Fibroblast of gingiva (primary cell): ENCODE data around the gene MAFG.

Experiments used
- DNase-seq: peaks from one replicate; pipeline ENCODE4 v3.0.0-alpha.2; 2011; ENCODE audit warnings: low read depth

Gene MAFG

GRCh38 chr17:81898029-81898866 is 29.3 kb downstream of the MAFG start:
- peak; percentile 79 for DNase-seq

DNA sequence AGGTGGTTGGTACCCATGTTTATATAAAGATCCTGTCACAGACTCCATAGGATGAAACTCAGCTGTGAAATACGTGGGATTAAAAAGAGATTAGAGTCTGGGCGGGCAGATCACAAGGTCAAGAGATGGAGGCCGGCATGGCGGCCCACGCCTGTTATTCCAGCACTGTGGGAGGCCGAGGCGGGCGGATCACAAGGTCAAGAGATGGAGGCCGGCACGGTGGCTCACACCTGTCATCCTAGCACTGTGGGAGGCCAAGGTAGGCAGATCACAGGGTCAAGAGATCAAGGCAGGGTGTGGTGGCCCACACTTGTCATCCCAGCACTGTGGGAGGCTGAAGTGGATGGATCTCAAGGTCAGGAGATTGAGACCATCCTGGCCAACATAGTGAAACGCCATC is 32.1 kb downstream of the MAFG start:
- DNase-seq = no peak

GRCh38 chr17:81891303-81891552 is 36.3 kb downstream of the MAFG start:
- DNase-seq = no peak

DNA sequence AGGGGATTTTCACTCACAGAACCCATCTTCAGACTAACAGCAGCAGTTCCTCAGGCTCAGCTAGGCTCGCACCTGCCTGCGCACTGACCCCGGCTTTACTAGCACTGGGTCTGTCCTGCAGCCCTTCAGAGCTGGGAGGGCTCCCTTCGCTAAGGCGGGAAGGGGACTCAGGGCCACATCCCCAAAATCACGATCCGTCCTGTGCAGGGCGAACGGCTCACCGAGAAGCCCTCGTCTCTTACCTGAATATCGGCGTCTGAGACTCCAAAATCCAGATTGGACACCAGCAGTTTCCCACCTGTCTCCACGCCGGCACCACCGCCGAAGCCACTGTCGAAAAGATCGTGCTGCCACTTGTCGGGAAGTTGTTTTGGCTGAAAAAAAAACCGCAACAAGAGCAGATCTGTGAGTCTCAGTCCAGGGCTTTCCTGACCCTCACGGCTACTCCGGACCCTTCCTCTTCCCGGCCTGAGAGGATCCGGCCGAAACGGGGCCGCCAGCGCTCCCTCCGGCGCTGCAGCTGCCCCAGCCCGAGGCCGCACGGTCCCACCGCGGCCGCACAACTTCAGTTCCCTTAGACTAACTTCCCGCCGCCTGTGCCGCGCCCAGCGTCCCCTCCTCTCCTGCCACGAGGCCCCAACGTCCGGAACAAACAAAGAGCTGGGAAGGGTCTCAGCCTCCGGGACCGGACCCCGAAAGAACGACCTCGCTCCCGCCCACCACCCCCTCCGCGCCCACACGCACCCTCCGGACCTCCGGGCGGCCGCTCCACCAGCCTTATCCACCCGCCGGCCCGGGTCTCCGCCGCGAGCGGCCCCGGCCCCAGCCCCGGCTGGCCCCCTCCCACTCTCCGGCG is 36.9 kb downstream of the MAFG start:
- DNase-seq = no peak

DNA sequence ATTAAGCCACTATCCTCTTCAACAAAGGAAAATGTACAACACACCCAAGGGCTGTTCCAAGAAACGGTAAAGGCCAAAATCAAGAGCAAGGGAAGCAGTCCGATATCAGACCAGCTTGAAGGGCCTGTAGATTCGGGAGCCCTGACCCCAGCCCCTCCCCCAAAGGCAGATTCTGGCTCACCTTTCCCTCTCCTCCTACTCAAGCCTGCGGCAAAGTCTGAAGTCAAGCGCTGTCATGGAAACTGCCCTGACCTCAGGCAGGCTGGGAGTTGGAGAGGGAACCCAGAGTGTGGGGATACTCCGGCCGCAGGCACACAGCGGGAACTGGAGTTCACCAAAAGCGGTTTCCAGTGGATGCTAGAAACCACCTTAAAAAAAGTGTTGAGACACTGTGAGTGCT is 37.9 kb downstream of the MAFG start:
- no peak for DNase-seq

- DNase-seq = no peak
Observed at GRCh38 chr17:81888988-81889595, 38.4 kb downstream of the MAFG start.

DNA sequence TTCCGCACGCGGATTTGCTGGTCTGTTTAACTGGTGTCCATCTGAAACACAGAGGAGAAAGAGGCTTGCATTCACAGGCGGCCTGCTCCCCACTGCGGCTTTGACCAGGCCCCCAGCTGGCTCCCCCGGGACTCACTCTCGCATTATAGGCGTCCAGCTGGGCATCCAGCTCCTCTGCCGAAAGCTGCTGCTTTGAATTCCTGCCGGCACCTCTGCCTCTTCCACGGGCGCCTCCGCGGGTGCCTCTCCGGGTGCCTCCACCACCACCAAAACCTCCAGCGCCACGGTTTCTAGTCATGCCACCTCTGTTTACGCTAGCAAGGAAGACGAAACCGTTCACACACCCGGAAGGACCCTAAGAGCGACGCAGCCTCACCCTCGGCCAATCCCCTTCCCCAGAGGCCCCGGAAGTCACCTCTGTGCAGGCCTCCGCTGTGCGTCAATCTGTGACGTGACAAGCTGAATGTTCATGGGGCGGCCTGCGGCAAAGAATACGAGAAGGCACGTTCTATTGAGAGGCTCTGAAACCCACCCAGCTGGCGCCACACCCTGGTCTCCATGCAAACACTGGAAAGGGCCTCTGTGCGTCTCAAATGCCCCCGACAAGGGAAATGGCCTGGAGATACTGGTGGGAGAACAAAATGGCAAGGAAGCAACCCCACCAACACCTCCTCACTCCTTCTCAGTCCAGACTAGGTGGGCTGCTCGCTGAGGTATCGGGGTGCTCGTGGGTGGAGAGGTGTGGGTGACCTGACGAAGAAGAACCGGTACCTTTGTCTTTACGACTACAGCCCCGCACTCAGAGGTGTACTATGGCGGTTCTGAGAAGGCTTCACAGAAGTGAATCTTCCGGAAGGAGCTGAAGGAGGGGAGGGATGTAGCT is 39.2 kb downstream of the MAFG start:
- no peak for DNase-seq

GRCh38 chr17:81885869-81886548 is 41.5 kb downstream of the MAFG start:
- peak; percentile 69 for DNase-seq

DNA sequence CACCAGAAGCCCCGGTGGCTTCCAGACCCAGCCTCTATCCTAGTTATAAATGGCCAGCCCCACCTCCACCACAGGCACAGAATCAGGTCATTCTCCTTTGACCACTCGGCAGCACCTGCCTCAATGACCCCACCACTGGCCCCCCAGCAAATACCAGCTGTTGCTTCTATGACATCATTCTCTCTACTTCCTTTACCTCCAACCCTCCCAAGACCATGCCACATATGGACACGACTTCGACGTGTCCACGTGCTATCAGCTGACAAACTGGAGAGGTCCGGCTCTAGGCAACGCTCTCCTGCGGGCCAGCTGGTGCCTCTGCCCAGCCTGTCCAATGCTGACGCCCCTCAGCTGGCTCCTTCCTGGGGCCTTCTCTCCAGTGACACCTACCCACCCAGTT is 42.1 kb downstream of the MAFG start:
- DNase-seq = no peak

- no peak for DNase-seq
Observed at GRCh38 chr17:81884968-81885367, 42.6 kb downstream of the MAFG start.

DNA sequence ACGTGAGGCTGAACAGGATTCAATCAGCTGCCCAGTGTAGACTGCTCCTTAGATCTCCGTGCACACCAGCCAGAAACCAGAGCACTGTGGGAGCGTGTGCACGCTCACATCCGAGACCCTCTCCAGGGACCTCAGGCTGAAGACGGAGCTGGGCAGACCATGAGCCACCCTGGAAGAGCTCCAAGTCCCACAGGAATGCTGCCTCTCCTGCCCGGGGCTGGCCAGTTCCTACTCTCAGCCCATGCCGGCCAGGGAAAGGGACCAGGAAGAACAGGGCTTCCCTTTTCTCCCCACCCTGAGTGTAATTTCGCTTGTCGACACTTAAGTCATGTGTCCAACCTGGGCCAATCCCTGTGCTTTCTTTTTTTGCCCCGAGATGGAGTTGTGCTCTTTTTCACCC is 43.0 kb downstream of the MAFG start:
- no peak for DNase-seq

DNA sequence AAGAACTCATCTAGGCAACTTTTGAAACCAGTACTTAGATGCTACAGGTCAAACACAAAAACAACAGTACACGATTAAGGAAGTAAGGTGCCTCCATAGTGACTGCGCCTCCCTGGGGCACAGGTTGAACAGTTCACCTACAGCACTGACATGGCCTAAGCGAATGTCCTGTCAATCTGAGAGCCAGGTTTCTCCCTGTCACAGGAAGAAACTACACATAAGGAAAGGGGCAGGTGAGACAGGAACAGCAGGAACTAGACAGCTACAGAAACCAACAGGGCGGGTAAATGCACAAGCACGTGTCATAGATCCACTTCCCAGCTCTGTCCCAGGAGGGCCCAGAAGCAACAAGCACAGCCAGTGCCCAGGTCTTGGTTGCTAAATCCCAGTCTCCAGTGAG is 48.4 kb downstream of the MAFG start:
- no peak for DNase-seq

GRCh38 chr17:81878294-81878693 is 49.2 kb downstream of the MAFG start:
- no peak for DNase-seq

DNA sequence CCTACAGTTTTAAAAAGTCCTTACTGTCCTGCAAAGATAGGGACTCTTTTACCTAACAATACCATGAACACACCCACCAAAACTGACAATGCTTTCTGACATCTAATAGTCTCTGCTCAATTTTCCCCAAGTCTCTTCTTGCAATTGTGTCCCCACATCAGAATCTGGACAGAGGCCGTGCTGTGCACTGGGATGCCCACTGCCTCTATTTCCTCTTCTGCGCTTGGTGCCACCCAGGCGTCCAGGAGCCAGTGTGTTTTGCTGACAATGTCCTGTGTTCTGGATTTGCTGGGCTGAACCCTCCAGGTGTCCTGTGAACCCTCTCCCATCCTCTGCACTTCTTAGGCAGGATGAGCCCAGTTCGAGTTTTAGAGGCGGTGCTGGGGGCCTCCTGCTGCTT is 50.0 kb downstream of the MAFG start:
- DNase-seq = no peak

DNA sequence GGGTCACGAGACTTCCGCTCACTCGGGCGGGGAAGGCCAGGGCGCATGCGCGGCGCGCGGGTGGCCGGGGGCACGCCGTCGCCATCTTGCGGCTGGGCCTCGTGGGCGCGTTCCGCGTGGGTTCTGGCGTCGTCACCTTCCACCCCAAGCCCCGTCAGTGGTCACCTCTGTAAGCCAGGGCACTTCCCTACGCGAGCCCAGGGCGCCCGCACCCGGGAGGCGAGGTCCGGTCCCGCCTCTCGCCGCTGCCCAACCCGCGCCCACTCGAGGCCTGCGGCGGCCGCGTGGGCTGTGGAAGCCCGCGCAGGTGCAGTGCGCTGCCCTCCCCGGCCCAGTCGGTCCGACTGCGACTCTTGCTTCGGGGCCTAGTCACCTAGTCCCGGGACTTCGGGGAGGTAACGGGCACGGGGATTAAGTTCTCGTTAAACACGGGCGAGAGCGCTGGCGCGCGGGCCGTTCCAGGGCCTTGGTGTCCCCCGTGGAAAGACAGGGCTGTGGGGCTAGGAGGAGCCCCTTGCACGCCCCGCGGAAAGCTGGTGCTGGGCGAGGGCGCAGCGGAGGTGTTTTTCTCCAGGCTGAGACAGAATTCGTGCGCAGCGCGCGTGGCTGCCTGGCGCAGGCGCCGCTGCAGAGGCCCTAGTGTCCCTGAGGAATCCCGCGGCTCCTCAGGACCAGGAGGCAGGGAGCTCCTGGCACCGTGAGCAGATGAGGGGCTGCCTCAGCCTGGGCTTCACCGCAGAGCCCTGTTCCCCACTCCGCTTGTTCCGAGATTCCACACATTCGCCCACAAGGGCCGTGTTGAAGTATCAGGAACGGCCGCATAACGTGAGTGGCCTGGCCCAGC is 55.9 kb downstream of the MAFG start:
- DNase-seq = peak; percentile 91

- no peak for DNase-seq
Observed at GRCh38 chr17:81870981-81871386, 56.6 kb downstream of the MAFG start, which contains the start of gene ARHGDIA. Gene ARHGDIA (minus strand): TSS chr17:81871337. CDS start chr17:81869930, 1,407 bp downstream.

GRCh38 chr17:81870131-81870980 is 57.2 kb downstream of the MAFG start:
- no peak for DNase-seq

GRCh38 chr17:81869221-81870130 is 58.1 kb downstream of the MAFG start:
- no peak for DNase-seq
